ENCODE results near the gene PPP2R3A.
A peak's percentile ranks its signal among the peaks of the same experiment; 100 is the strongest.

The PPP2R3A gene

GRCh38 chr3:135967867-135968266 lies 2.3 kb downstream of the PPP2R3A start:
- DNase-seq (ENCODE audit: low read depth), result no peak

- DNase-seq (ENCODE audit: low read depth), result peak; percentile 40
Observed at GRCh38 chr3:135970506-135971116, 5.1 kb downstream of the PPP2R3A start.

DNA sequence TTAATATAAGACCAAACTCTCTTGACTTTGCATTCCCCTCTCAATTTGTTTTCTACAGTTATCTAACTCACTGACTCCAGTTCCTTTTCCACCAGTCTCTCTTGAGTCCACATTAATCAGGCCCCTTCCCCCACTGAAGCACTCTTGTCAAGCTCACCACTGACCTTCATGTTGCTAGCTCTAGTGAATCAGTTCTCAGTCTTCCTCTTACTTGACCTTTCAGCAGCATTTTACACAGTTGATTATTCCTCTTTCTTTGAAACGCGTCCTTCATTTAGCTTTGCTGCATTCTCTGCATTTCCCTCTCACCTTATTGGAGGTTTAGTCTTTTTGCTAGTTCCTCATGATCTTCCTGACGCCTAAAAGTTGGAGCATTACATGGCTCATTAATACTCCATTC lies 8.3 kb downstream of the PPP2R3A start:
- DNase-seq (ENCODE audit: low read depth), result no peak

GRCh38 chr3:135975053-135975452 lies 9.5 kb downstream of the PPP2R3A start:
- no peak for DNase-seq (ENCODE audit: low read depth)

DNA sequence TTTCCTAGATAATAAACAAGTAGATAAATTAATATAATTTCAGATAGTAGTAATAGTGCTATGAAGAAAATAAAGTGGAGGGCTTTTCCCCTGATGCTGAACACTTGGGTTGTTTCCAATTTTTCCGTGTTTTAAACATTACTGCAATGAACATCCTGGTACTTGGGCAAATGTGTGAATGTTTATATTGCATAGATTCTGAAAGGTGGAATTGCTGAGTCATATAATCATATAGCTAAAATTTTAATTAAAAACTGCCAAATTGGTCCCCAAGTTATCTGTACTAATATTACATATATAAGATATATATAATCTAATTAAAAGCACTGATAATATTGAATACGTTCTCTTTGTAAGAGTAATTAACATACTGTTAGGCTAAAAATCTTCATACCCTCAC lies 10.0 kb downstream of the PPP2R3A start:
- DNase-seq (ENCODE audit: low read depth), result no peak

GRCh38 chr3:135980343-135980742 lies 14.8 kb downstream of the PPP2R3A start:
- DNase-seq (ENCODE audit: low read depth), result no peak

DNA sequence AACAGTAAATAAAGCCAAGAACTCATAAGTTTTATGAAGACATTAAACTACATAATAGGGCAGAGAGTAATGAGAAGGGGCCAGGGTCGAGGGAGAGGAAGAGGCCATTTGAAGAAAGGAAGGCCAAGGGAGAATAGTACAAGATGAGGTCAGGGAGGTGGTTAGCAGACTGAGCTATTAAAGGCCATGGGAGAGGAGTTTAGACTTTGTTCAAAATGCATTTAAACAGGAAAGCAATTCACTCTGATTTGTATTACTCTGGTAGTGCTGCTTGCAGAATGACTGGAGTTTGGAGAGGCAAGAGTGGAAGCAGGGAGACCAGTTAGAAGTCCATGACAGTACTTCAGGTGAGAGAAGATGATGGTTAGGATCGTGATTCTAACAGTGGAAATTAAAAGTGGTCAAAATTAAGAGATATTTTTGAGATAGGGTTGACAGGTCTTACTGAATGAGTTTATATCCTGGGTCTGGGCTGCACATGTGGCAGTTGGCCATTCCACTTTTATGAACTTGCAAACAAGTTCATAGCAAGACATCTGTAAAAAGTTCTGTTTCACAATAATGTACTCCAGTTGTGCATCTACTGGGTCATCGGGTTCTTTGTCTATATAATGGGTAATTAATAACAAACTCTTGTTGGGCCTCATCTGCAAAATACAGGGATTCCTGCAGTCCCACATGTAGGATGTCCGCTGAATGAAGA lies 16.3 kb downstream of the PPP2R3A start:
- DNase-seq (ENCODE audit: low read depth), result peak; percentile 19

GRCh38 chr3:135982404-135982761 lies 16.9 kb downstream of the PPP2R3A start:
- DNase-seq (ENCODE audit: low read depth), result no peak

GRCh38 chr3:135982922-135983581 lies 17.5 kb downstream of the PPP2R3A start:
- DNase-seq (ENCODE audit: low read depth), result no peak

- no peak for DNase-seq (ENCODE audit: low read depth)
Observed at GRCh38 chr3:135987661-135988060, 22.1 kb downstream of the PPP2R3A start.

GRCh38 chr3:135989242-135989641 lies 23.7 kb downstream of the PPP2R3A start:
- DNase-seq (ENCODE audit: low read depth), result peak; percentile 41

GRCh38 chr3:135990903-135991302 lies 25.4 kb downstream of the PPP2R3A start:
- DNase-seq (ENCODE audit: low read depth), result no peak

GRCh38 chr3:135991621-135992020 lies 26.1 kb downstream of the PPP2R3A start:
- DNase-seq (ENCODE audit: low read depth), result no peak

DNA sequence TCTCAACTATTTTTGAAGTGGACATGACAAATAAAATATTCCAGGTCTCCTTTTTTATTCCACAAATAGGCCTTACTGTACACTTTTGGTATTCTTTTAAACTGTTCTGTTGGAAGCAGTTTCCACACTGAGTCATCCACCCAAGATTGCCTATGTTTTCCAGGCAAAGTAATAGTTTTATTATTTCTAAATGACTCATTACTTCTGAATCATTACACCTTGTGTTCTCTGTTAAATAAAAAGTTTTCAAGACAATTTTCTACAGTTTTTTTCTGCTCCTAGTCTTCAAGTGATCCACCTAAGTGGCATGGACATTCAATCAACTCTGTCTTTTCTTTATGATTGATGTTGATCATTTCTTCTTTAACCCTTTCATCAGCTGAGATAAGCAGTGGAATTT lies 26.5 kb downstream of the PPP2R3A start:
- peak; percentile 48 for DNase-seq (ENCODE audit: low read depth)

DNA sequence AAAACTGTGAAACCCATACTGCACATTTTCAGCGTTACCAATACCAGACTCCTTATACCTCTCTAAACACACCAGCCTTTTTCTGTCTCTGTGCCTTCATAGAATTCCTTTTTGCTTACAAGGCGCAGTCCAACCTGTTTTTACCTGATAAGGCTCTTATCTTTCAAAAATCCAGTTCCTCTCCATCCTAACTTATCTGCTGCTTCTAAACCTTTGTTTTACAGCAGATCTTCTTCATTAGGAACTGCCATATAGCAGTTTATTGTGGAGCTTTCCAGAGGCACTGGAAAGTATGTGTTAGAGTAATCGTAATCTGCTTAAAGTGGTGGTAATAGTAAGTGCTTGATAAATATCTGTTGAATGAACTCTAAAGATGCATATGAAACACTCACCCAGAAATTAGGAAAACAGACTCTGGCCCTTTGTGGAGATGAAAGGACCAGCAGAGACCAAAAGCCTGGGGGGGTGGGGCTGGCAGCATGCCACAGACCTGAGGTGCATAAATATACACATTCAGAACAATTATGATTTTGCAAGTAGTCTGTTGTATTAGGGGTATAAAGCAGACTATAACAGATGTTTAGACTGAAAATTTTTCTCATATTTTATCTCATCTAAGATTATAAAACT lies 29.3 kb downstream of the PPP2R3A start:
- DNase-seq (ENCODE audit: low read depth), result no peak

DNA sequence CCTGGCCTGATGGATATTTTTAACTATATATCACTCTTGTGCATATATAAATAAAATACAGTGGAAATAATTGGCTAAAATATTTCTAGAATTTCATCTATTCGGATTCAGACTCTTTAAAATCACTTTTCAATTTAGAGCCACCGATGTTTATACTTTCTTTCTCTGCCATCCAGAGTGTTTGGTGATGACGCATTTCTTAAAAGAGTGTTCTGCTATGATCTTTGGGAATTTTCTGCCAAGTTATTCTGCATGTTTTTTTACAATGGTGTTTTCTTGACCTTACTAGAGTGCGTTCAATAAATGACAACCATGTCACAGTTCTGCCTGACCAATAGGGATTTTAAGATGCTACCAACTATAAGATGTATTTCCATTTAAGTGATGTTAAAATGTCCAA lies 30.2 kb downstream of the PPP2R3A start:
- DNase-seq (ENCODE audit: low read depth), result peak; percentile 27

GRCh38 chr3:135997554-135998320 lies 32.2 kb downstream of the PPP2R3A start:
- no peak for DNase-seq (ENCODE audit: low read depth)

GRCh38 chr3:136008221-136008620 lies 42.7 kb downstream of the PPP2R3A start:
- DNase-seq (ENCODE audit: low read depth), result no peak

GRCh38 chr3:136008732-136009470 lies 43.4 kb downstream of the PPP2R3A start:
- no peak for DNase-seq (ENCODE audit: low read depth)

DNA sequence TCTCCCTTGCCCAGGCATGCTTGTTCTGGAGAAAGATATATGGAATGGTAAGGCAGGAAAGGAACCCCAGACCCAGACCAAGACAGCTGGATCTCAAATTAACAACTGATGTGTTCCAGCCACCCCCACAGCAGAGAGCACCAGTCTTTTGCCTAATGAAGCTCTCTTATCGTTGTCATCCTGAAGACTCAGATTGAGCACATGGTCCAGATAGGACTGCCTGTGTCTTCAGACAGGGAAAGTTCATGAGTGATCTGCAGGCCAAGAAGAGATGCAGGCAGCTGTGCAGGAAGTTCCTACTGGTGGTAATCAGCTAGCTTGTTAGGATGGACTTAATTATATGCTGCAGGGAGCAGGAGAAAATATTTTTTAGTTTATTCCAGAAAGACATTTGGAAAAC lies 53.3 kb downstream of the PPP2R3A start:
- DNase-seq (ENCODE audit: low read depth), result peak; percentile 21

- no peak for DNase-seq (ENCODE audit: low read depth)
Observed at GRCh38 chr3:136021803-136022202, 56.3 kb downstream of the PPP2R3A start.

All from fibroblast of gingiva (primary cell).